ENCODE measurements around the gene SINHCAF. TPM values are rescaled to one million over a fixed set of nuclear protein-coding genes. Genes with fewer than 3 reads are reported as not detected.

Gene SINHCAF
- total and polyA plus RNA-seq, 2 of the 8 experiments (the other 6 are each of a cell fraction or from before 2014, with no cell fraction given) = 138 to 576 TPM

DNA sequence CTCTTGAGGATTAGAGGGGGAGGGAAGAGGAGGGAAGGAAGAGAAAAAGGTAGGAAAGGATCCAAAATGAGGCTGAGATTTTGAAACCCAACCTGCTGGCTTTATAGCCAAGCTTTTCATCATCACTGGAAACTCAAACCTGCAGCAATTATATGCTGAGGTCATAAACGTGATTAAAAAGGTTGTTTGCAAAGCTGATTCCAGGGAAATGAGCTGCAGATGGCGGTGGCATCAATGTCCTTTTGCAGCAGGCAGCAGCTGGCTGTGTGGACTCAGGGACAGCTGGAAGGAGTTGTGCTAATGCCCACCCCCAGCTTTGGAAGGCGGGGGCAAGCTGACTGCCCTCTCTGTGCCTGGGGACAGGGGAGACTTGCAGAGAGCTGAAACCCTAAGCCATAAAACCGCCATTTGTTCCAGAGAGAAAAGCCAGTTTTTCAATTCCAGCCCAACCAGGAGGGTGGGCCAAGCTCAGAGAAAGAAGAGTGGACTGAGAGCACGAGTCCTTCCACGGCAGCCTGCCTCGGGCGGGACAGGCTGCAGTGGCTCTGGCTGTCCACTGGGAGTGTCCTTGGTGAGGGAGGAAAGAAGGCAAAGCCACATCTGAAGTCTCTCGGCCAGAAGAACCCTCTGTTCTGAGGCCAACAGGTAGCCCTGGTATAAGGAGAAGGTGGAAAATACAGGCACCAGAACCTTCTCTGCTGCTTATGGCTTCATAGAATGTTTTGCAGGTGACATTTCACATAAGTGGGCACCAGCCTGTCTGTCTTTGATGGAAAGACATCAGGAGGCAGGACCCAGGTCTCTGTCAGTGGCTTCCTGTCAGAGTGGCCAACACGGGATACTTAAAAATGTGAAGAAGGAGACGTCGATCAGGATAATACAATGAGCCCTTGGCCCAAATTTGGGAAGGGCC, 90.7 kb downstream of the SINHCAF start (continued):
- TF ChIP-seq, protein P1, sequence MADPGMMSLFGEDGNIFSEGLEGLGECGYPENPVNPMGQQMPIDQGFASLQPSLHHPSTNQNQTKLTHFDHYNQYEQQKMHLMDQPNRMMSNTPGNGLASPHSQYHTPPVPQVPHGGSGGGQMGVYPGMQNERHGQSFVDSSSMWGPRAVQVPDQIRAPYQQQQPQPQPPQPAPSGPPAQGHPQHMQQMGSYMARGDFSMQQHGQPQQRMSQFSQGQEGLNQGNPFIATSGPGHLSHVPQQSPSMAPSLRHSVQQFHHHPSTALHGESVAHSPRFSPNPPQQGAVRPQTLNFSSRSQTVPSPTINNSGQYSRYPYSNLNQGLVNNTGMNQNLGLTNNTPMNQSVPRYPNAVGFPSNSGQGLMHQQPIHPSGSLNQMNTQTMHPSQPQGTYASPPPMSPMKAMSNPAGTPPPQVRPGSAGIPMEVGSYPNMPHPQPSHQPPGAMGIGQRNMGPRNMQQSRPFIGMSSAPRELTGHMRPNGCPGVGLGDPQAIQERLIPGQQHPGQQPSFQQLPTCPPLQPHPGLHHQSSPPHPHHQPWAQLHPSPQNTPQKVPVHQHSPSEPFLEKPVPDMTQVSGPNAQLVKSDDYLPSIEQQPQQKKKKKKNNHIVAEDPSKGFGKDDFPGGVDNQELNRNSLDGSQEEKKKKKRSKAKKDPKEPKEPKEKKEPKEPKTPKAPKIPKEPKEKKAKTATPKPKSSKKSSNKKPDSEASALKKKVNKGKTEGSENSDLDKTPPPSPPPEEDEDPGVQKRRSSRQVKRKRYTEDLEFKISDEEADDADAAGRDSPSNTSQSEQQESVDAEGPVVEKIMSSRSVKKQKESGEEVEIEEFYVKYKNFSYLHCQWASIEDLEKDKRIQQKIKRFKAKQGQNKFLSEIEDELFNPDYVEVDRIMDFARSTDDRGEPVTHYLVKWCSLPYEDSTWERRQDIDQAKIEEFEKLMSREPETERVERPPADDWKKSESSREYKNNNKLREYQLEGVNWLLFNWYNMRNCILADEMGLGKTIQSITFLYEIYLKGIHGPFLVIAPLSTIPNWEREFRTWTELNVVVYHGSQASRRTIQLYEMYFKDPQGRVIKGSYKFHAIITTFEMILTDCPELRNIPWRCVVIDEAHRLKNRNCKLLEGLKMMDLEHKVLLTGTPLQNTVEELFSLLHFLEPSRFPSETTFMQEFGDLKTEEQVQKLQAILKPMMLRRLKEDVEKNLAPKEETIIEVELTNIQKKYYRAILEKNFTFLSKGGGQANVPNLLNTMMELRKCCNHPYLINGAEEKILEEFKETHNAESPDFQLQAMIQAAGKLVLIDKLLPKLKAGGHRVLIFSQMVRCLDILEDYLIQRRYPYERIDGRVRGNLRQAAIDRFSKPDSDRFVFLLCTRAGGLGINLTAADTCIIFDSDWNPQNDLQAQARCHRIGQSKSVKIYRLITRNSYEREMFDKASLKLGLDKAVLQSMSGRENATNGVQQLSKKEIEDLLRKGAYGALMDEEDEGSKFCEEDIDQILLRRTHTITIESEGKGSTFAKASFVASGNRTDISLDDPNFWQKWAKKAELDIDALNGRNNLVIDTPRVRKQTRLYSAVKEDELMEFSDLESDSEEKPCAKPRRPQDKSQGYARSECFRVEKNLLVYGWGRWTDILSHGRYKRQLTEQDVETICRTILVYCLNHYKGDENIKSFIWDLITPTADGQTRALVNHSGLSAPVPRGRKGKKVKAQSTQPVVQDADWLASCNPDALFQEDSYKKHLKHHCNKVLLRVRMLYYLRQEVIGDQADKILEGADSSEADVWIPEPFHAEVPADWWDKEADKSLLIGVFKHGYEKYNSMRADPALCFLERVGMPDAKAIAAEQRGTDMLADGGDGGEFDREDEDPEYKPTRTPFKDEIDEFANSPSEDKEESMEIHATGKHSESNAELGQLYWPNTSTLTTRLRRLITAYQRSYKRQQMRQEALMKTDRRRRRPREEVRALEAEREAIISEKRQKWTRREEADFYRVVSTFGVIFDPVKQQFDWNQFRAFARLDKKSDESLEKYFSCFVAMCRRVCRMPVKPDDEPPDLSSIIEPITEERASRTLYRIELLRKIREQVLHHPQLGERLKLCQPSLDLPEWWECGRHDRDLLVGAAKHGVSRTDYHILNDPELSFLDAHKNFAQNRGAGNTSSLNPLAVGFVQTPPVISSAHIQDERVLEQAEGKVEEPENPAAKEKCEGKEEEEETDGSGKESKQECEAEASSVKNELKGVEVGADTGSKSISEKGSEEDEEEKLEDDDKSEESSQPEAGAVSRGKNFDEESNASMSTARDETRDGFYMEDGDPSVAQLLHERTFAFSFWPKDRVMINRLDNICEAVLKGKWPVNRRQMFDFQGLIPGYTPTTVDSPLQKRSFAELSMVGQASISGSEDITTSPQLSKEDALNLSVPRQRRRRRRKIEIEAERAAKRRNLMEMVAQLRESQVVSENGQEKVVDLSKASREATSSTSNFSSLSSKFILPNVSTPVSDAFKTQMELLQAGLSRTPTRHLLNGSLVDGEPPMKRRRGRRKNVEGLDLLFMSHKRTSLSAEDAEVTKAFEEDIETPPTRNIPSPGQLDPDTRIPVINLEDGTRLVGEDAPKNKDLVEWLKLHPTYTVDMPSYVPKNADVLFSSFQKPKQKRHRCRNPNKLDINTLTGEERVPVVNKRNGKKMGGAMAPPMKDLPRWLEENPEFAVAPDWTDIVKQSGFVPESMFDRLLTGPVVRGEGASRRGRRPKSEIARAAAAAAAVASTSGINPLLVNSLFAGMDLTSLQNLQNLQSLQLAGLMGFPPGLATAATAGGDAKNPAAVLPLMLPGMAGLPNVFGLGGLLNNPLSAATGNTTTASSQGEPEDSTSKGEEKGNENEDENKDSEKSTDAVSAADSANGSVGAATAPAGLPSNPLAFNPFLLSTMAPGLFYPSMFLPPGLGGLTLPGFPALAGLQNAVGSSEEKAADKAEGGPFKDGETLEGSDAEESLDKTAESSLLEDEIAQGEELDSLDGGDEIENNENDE (IDR thresholded peaks at IDR 0.05; ENCODE audit: insufficient replicate concordance, low read length) = no peak
- no peak for TF ChIP-seq CBX5 (IDR thresholded peaks at IDR 0.05; ENCODE audit: low read depth, low read length)
- TF ChIP-seq SIX5 (IDR thresholded peaks at IDR 0.05; ENCODE audit: low read depth, low read length) = no peak
- no peak for TF ChIP-seq PHF8 (conservative IDR thresholded peaks at IDR 0.05; ENCODE audit: low read depth, low read length)
- peak; percentile 30 to 47; a peak in 3 of 4 replicates for TF ChIP-seq RAD21 (IDR thresholded peaks at IDR 0.05 in 1 of 2, conservative IDR thresholded peaks at IDR 0.05 in 1 of 2; ENCODE audit: low read depth in 2 of 2, low read length in 2 of 2)
- TF ChIP-seq, protein P2, sequence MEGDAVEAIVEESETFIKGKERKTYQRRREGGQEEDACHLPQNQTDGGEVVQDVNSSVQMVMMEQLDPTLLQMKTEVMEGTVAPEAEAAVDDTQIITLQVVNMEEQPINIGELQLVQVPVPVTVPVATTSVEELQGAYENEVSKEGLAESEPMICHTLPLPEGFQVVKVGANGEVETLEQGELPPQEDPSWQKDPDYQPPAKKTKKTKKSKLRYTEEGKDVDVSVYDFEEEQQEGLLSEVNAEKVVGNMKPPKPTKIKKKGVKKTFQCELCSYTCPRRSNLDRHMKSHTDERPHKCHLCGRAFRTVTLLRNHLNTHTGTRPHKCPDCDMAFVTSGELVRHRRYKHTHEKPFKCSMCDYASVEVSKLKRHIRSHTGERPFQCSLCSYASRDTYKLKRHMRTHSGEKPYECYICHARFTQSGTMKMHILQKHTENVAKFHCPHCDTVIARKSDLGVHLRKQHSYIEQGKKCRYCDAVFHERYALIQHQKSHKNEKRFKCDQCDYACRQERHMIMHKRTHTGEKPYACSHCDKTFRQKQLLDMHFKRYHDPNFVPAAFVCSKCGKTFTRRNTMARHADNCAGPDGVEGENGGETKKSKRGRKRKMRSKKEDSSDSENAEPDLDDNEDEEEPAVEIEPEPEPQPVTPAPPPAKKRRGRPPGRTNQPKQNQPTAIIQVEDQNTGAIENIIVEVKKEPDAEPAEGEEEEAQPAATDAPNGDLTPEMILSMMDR (IDR thresholded peaks at IDR 0.05; ENCODE audit: control extremely low read depth in 1 of 3, insufficient read depth in 1 of 3, low read depth in 1 of 3, low read length in 3 of 3) = peak; percentile 42 to 74 (median 72)
